HCT116 (cell line): ENCODE measurements around the gene PCBP3. TPM values are rescaled to one million over a fixed set of nuclear protein-coding genes. Genes with fewer than 3 reads are reported as not detected.

Experiments
- ATAC-seq: fragments of 200-7000 bp; cut with Tn5 transposase; 2 replicates; pipeline ENCODE4 v1.9.1; 2020; ENCODE audit warnings: mild to moderate bottlenecking, moderate library complexity
- BruUV-seq: library from RNA; stranded (reverse); fragments of 400-500 nt; replicated peaks from 2 replicates; lab custom pipeline; 2021; lab: Mats Ljungman, UMichigan
- CTCF ChIA-PET: fragments of 300-600 bp; sonication (Branson Sonifier 250); formaldehyde crosslinking; loops from one replicate; lab custom pipeline; 2021; ENCODE audit warnings: antibody characterized with exemption; lab: Charles Lee
- POLR2A ChIA-PET: fragments of 300-600, 350-600 bp; sonication (Branson Sonifier 250); formaldehyde crosslinking; loops from one replicate; lab custom pipeline; 2021; ENCODE audit warnings: antibody characterized with exemption; lab: Charles Lee
- RAD21 ChIA-PET, 2 experiments: fragments of 300-600 bp; sonication (Branson Sonifier 250); formaldehyde crosslinking; loops; one replicate each; lab custom pipeline; 2023; ENCODE audit warnings: low total read pairs in 2 of 2; ENCODE audit not compliant: uncharacterized antibody in 2 of 2, unreplicated experiment in 2 of 2, low non-redundant PET in 1 of 2; lab: Charles Lee
- DNase-seq: peaks from one replicate; pipeline ENCODE4 v3.0.0-alpha.2; 2010; ENCODE audit warnings: low read depth, low spot score
- H2AFZ ChIP-seq: fragments of 200-600 bp; shearing (Covaris generic), sonication (generic); 2 replicates; pipeline ENCODE4 v1.6.1; 2017; ENCODE audit warnings: low read depth, mixed run types, mixed read lengths, antibody characterized with exemption, low read length; ENCODE audit not compliant: poor library complexity, severe bottlenecking
- H3K27ac ChIP-seq: 2 replicates; pipeline ENCODE4 v1.5.1; 2012; ENCODE audit warnings: low read depth, low read length
- H3K27me3 ChIP-seq: fragments of 200-600 bp; sonication (generic); 2 replicates; pipeline ENCODE4 v1.6.1; 2016; ENCODE audit warnings: mixed run types, low read length, mixed read lengths; ENCODE audit not compliant: insufficient read depth
- H3K36me3 ChIP-seq, 2 experiments: fragments of 200-500 bp in 1 of 2; fragments of 200-600 bp in 1 of 2; sonication (Bioruptor generic) in 1 of 2; sonication (generic) in 1 of 2; 2 replicates each; pipeline versions ENCODE4 v1.5.1 to v1.6.1; 2014 to 2016; ENCODE audit warnings: low read length in 2 of 2, inconsistent platforms in 1 of 2, mixed read lengths in 1 of 2, mixed run types in 1 of 2; ENCODE audit not compliant: insufficient read depth in 2 of 2, control insufficient read depth in 1 of 2
- H3K4me1 ChIP-seq, 2 experiments: fragments of 200-600 bp in 1 of 2; sonication (generic) in 1 of 2; 2 replicates each; pipeline versions ENCODE4 v1.5.1 to v1.6.1; 2012 to 2017; ENCODE audit warnings: low read length in 2 of 2, inconsistent platforms in 1 of 2, mild to moderate bottlenecking in 1 of 2, mixed read lengths in 1 of 2, mixed run types in 1 of 2, moderate library complexity in 1 of 2; ENCODE audit not compliant: insufficient read depth in 2 of 2, control insufficient read depth in 1 of 2
- H3K4me2 ChIP-seq: fragments of 200-600 bp; sonication (generic); 2 replicates; pipeline ENCODE4 v1.6.1; 2017; ENCODE audit warnings: mixed run types, low read length, mixed read lengths
- H3K4me3 ChIP-seq, 2 experiments: fragments of 200-600 bp in 1 of 2; sonication (generic) in 1 of 2; replicated peaks in 1 of 2; 2 replicates each; pipeline ENCODE4 v1.5.1; 2011 to 2016; ENCODE audit warnings: low read length in 2 of 2, control low read depth in 1 of 2, low read depth in 1 of 2, mild to moderate bottlenecking in 1 of 2, mixed read lengths in 1 of 2, mixed run types in 1 of 2
- H3K79me2 ChIP-seq: fragments of 200-600 bp; sonication (generic); 2 replicates; pipeline ENCODE4 v1.6.1; 2017; ENCODE audit warnings: mild to moderate bottlenecking, mixed run types, low read length, moderate library complexity, mixed read lengths; ENCODE audit not compliant: insufficient read depth
- H3K9ac ChIP-seq: fragments of 200-600 bp; sonication (generic); 2 replicates; pipeline ENCODE4 v1.6.1; 2016; ENCODE audit warnings: low read length, mixed read lengths
- H3K9me2 ChIP-seq: fragments of 200-600 bp; sonication (generic), shearing (Covaris generic); 2 replicates; pipeline ENCODE4 v1.6.1; 2017; ENCODE audit warnings: mixed run types, mild to moderate bottlenecking, moderate library complexity; ENCODE audit not compliant: insufficient read depth
- H3K9me3 ChIP-seq, 2 experiments: fragments of 200-500 bp in 1 of 2; fragments of 200-600 bp in 1 of 2; sonication (Bioruptor generic) in 1 of 2; sonication (generic) in 1 of 2; 2 replicates each; pipeline ENCODE4 v1.6.1; 2014 to 2017; ENCODE audit warnings: low read length in 2 of 2, mixed read lengths in 2 of 2, inconsistent platforms in 1 of 2, low read depth in 1 of 2, mild to moderate bottlenecking in 1 of 2, mixed run types in 1 of 2, moderate library complexity in 1 of 2; ENCODE audit not compliant: control insufficient read depth in 1 of 2, insufficient read depth in 1 of 2
- H4K20me1 ChIP-seq: fragments of 200-600 bp; sonication (generic), shearing (Covaris generic); 2 replicates; pipeline ENCODE4 v1.6.1; 2017; ENCODE audit warnings: mixed run types, mild to moderate bottlenecking, moderate library complexity; ENCODE audit not compliant: insufficient read depth
- CBX3 ChIP-seq: IDR thresholded peaks from 2 replicates; pipeline ENCODE4 v1.6.1; 2012; ENCODE audit warnings: low read depth
- EGR1 ChIP-seq: IDR thresholded peaks from 2 replicates; pipeline ENCODE4 v1.6.1; 2012; ENCODE audit warnings: low read depth
- EZH2 ChIP-seq: fragments of 200-600 bp; sonication (generic); IDR thresholded peaks from 2 replicates; pipeline ENCODE4 v1.6.1; 2017; ENCODE audit warnings: antibody characterized with exemption, mixed run types
- JUND ChIP-seq: IDR thresholded peaks from 2 replicates; pipeline ENCODE4 v1.6.1; 2012
- POLR2A ChIP-seq: IDR thresholded peaks from 2 replicates; pipeline ENCODE4 v1.7.0; 2011; ENCODE audit warnings: borderline replicate concordance; ENCODE audit not compliant: insufficient read depth, insufficient read length; ENCODE audit errors: extremely low read depth
- REST ChIP-seq: IDR thresholded peaks from 2 replicates; pipeline ENCODE4 v1.6.1; 2012; ENCODE audit warnings: low read depth
- SP1 ChIP-seq: IDR thresholded peaks from 2 replicates; pipeline ENCODE4 v1.6.1; 2012; ENCODE audit warnings: low read depth
- YY1 ChIP-seq: IDR thresholded peaks from 2 replicates; pipeline ENCODE4 v1.6.1; 2011; ENCODE audit warnings: low read length, low read depth, moderate library complexity, mild to moderate bottlenecking; ENCODE audit not compliant: insufficient replicate concordance; ENCODE audit errors: extremely low read depth
- ZBTB33 ChIP-seq: IDR thresholded peaks from 2 replicates; pipeline ENCODE4 v1.6.1; 2011; ENCODE audit warnings: mild to moderate bottlenecking, low read length, moderate library complexity; ENCODE audit not compliant: insufficient replicate concordance; ENCODE audit errors: extremely low read depth
- ZNF274 ChIP-seq: fragments of 200-500 bp; sonication (Bioruptor generic); IDR thresholded peaks from 2 replicates; pipeline ENCODE4 v1.6.1; 2014; ENCODE audit warnings: mild to moderate bottlenecking, low read depth, low read length, inconsistent platforms
- intact Hi-C: fragments of 100-400 bp; cut with micrococcal nuclease; formaldehyde crosslinking; loops from 2 replicates; pipeline ENCODE4 v1.10.0; 2022
- total RNA-seq: library from RNA; stranded (reverse); gene quantifications from one replicate; pipeline ENCODE4 v1.2.1, GENCODE V29; 2021; ENCODE audit not compliant: unreplicated experiment

Gene PCBP3
- total RNA-seq, 1 experiment from 2014 or later: 3.1 TPM

DNA sequence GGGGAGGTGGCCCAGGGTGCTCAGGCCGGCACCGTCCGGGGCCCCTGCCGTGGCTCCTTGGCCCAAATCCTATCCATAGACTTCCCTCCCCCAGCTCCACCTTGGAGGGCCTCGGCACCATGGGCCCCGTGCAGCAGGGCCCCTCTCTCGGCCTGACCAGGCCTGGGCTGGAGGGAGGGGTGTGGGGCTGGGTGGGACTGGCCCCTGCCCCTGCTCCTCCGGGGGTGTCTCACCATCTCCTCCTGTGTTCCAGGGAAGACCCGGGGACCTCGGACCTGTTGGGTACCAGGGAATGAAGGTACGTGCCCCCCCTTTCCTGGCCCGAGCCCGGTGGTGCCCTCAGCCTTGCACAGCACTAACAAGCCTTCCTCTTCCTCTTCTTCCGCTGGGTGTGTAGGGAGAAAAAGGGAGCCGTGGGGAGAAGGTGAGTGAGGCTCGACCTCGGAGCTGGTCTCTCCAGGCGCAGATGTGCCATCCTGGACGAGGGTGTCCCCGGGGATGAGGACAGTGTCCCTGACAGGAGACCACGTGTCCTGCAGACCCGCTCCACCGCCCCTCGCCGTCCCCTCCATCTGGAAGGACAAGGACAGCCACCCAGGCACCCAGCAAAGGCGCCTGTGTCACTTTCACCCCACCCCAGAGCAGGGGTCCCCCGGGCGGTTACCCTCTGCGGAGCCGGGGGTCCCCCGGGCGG lies 346.0 kb downstream of the PCBP3 start:
- BruUV-seq: no TSS peak
- intact Hi-C loops: no loop called here
- Histone ChIP-seq H3K27ac (no peak overlapping the region), H3K79me2 (no peaks in the 10 kb centered on the region), H3K36me3 (peaks cover 0 to 15% of the 10 kb centered on the region in 2 experiments; a peak in 2 of 4 replicates), H3K4me3 (no peak overlapping the region)
- TF ChIP-seq ZBTB33 (no peak), SP1 (no peak), ZNF274 (no peak), YY1 (no peak), EZH2 (no peak), CBX3 (no peak), EGR1 (no peak), POLR2A (no peak), REST (no peak), JUND (no peak)
- TF ChIP-seq, all 23 proteins: peak for 0
- no peak overlapping the region for H3K9ac ChIP-seq
- H3K9me3 ChIP-seq: no peaks in the 10 kb centered on the region
- CTCF ChIA-PET: no interaction called here
- no peak overlapping the region for H3K4me2 ChIP-seq
- H3K27me3 ChIP-seq: no peaks in the 10 kb centered on the region
- H4K20me1 ChIP-seq: no peaks in the 10 kb centered on the region
- H2AFZ ChIP-seq: no peak overlapping the region
- RAD21 ChIA-PET: no interaction called here
- H3K4me1 ChIP-seq: peaks cover 4% of the 10 kb centered on the region in 2 experiments
- POLR2A ChIA-PET: no interaction called here
- H3K9me2 ChIP-seq: no peaks in the 10 kb centered on the region
- ATAC-seq: no peak
- DNase-seq: no peak
